ENCODE data around the gene ELMOD1.

ELMOD1 gene

DNA sequence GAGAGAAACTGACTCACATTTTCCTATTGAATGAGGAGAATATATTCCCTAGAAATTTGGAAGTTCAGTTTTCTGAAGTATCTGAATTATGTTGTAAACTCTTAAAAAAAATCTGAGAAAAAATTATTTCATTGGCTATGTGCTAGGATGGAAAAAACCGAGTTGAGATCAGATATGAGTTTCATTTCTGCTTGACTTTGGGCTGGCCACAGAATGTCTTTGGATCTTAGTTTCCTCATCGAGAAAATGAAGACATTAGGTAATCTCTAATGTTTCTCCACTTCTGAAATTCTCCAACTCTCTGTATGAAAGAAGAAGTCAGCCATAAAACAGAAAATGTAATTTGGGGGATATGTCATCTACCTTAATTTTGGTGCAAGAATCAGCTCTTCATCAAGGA lies 92.1 kb downstream of the ELMOD1 start:
- DNase-seq (ENCODE audit: low read depth, low spot score) = no peak
- CTCF ChIA-PET = interaction anchor here (1.0 to 13.6 kb wide), 6 partner anchors 8 to 136 kb away, joined by 3 to 485 read pairs (median 4); partner anchors contain the start of gene ALKBH8
- no peak for TF ChIP-seq CTCF (IDR thresholded peaks at IDR 0.05; ENCODE audit: insufficient read depth, low read length, missing control alignments)

DNA sequence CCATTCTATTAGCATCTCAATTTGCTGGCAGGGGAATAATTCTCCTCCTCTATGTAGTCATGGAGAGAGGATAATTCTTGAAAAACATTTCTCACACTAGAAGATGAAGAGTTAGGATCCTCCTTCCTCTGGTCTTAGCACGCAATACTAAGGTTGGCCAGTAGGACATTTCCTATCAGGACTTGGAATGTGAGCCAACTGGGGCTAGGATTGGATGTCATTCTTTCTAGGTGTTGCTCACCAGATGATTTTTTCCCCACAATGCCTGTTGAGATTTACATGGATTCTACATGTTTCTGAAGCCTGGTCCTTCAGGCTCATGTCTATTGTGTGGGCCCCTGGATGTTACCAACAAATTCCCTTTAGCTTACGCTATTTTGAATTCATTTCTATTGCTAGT lies 92.9 kb downstream of the ELMOD1 start:
- no peak for DNase-seq (ENCODE audit: low read depth, low spot score)
- no peak overlapping the region for H3K4me3 ChIP-seq (ENCODE audit: low read depth, low read length)
- ChIA-PET POLR2A (no interaction called here), CTCF (interaction anchor here (1.0 to 13.6 kb wide), 6 partner anchors 9 to 136 kb away, joined by 3 to 485 read pairs (median 4); partner anchors contain the start of gene ALKBH8)
- peak; percentile 27 for TF ChIP-seq CTCF (IDR thresholded peaks at IDR 0.05; ENCODE audit: insufficient read depth, low read length, missing control alignments)

More for the DNA sequence above, 92.1 kb downstream of the ELMOD1 start:
- no peak overlapping the region for H3K4me3 ChIP-seq (ENCODE audit: low read depth, low read length)
- POLR2A ChIA-PET = no interaction called here

DNA sequence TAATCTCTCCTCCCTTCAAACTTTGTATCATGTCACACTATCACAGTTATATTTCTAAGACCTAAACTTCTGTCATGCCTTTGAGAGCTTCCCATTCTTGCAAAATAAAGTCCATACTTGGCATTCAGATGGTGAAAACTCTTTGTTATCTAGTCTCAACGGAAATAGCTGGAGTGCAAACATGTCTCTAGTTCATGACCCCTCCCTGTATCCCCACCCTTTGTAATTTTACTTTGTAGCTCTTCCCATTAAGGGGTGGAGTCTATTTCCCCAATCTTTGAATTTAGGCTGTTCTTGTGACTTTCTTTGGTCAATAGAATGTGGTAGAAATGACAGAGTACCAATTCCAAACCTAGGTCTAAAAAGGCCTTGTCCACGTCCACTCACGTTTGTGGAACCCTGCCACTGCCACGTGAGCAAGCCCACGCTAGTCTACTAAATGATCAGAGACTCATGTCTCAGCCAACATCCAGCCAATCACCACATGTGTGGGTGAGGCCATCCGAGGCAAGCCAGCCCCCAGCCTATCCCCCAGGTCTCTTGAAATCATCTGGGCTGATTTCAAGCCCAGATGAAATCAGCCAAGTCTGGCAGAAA lies 97.5 kb downstream of the ELMOD1 start:
- H3K4me3 ChIP-seq (ENCODE audit: low read depth, low read length) = no peak overlapping the region
- TF ChIP-seq CTCF (IDR thresholded peaks at IDR 0.05; ENCODE audit: insufficient read depth, low read length, missing control alignments) = no peak
- ChIA-PET POLR2A (no interaction called here), CTCF (interaction anchor here (0.6 to 13.6 kb wide), 23 partner anchors 8 to 167 kb away, joined by 3 to 485 read pairs (median 5); partner anchors contain the start of gene ALKBH8)
- no peak for DNase-seq (ENCODE audit: low read depth, low spot score)

- no peak for DNase-seq (ENCODE audit: low read depth, low spot score)
- no peak overlapping the region for H3K4me3 ChIP-seq (ENCODE audit: low read depth, low read length)
- POLR2A ChIA-PET = interaction anchor here (1.2 kb wide), 1 partner anchor 126 kb away, joined by 3 read pairs; no protein-coding TSS in a partner anchor
- CTCF ChIA-PET = interaction anchor here (0.7 to 13.6 kb wide), 33 partner anchors 8 to 232 kb away, joined by 3 to 485 read pairs (median 5); partner anchors contain the start of genes ALKBH8, CWF19L2 and ELMOD1
- peak; percentile 61 for TF ChIP-seq CTCF (IDR thresholded peaks at IDR 0.05; ENCODE audit: insufficient read depth, low read length, missing control alignments)
Observed at GRCh38 chr11:107689317-107690202, 98.6 kb downstream of the ELMOD1 start.

DNA sequence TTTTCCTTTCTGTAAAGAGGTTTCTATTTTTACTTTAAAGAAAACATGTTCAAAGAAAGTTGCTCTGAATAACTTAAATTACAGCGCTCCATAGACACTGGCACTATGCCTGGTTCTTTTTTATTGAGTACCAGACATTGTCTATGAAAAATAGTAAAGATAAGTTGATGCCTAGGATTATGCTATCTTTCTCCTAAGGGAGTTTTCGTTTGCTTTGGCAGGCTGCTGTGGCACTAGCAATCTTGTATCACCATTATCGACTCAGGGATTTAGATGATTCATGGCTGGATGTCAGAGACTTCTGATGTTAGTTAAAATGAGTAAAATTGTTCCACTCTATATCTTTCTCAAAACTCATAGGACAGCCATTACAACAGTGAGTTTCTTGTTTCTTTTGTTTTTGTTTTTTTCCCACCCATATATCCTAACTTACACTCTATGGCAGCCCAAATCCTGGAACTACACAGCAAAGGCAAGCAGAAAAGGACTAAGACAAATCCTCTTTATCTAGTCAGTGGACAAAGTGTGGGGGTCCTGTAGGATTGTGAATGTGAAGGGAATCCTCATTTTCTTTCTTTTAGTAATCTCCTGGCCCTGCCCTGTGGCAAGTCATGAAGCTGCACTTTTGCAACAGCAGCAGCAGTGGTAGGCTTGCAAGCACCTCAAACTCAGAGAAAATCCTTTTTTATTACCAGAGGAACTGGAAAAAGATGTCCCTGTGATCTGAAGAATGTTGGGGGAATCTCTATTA lies 100.2 kb downstream of the ELMOD1 start:
- ChIA-PET CTCF (interaction anchor here (1.5 to 13.6 kb wide), 3 partner anchors 101 to 142 kb away, joined by 5 to 485 read pairs (median 109); partner anchors contain the start of genes ALKBH8 and ELMOD1), POLR2A (no interaction called here)
- no peak for DNase-seq (ENCODE audit: low read depth, low spot score)
- no peak overlapping the region for H3K4me3 ChIP-seq (ENCODE audit: low read depth, low read length)
- no peak for TF ChIP-seq CTCF (IDR thresholded peaks at IDR 0.05; ENCODE audit: insufficient read depth, low read length, missing control alignments)
